Lung (tissue), 12 donors: ENCODE results near the gene DDTL. TPM values are rescaled to one million over a fixed set of nuclear protein-coding genes. Genes with fewer than 3 reads are reported as not detected.

Source experiments
- ATAC-seq: fragments of 200-7000 bp; cut with Tn5 transposase; one replicate; pipeline ENCODE4 v1.9.1; 2020; ENCODE audit warnings: moderate number of reproducible peaks; ENCODE audit not compliant: insufficient read depth, low FRiP score
- DNase-seq, 3 donors: peaks; one replicate each; pipeline ENCODE4 v3.0.0-alpha.2; 2013 to 2017
- H3K27ac ChIP-seq, 2 donors: one replicate each; pipeline ENCODE4 v1.5.1; 2013; ENCODE audit warnings: mild to moderate bottlenecking in 2 of 2, moderate library complexity in 2 of 2, control low read depth in 1 of 2, inconsistent platforms in 1 of 2, low read depth in 1 of 2, low read length in 1 of 2
- H3K27me3 ChIP-seq, 3 donors: one replicate each; pipeline ENCODE4 v1.5.1; 2013; ENCODE audit warnings: low read length in 2 of 3; ENCODE audit not compliant: control insufficient read depth in 3 of 3, insufficient read depth in 3 of 3
- H3K36me3 ChIP-seq, 4 donors: one replicate each; pipeline ENCODE4 v1.5.1; 2013; ENCODE audit warnings: low read length in 4 of 4, mild to moderate bottlenecking in 1 of 4, moderate library complexity in 1 of 4; ENCODE audit not compliant: control insufficient read depth in 4 of 4, insufficient read depth in 4 of 4
- H3K4me1 ChIP-seq, 5 donors: one replicate each; pipeline ENCODE4 v1.5.1; 2013; ENCODE audit warnings: low read length in 5 of 5, mild to moderate bottlenecking in 2 of 5, moderate library complexity in 1 of 5; ENCODE audit not compliant: control insufficient read depth in 5 of 5, insufficient read depth in 5 of 5
- H3K4me3 ChIP-seq: one replicate; pipeline ENCODE4 v1.5.1; 2013; ENCODE audit warnings: mild to moderate bottlenecking, control low read depth, moderate library complexity
- H3K9ac ChIP-seq, 2 donors: one replicate each; pipeline ENCODE4 v1.5.1; 2013; ENCODE audit warnings: low read length in 2 of 2, control low read depth in 1 of 2; ENCODE audit not compliant: insufficient read depth in 1 of 2
- H3K9me3 ChIP-seq, 4 donors: one replicate each; pipeline ENCODE4 v1.5.1; 2013; ENCODE audit warnings: low read length in 3 of 4, mild to moderate bottlenecking in 1 of 4, moderate library complexity in 1 of 4; ENCODE audit not compliant: control insufficient read depth in 4 of 4, insufficient read depth in 3 of 4
- WGBS, 2 donors: extraction: QIAGEN DNeasy Blood & Tissue Kit; methylation state at CpG; one replicate each; pipeline ENCODE4 v1.1.7; 2013; 5-methylcytosine and 5-hydroxymethylcytosine counted together
- polyA plus RNA-seq, 2 donors: library from polyadenylated mRNA; stranded (reverse); fragments of 200-250 nt; gene quantifications; one replicate each; pipeline ENCODE4 v1.2.1, GENCODE V29; 2013
- total RNA-seq, 2 donors: library from RNA; depleted of rRNA in 1 of 2; stranded (reverse); fragments of >200 nt in 1 of 2; gene quantifications; one replicate each; pipeline ENCODE4 v1.2.1, GENCODE V29; 2014 to 2021
- TF ChIP-seq, protein P1 (sequence below): IDR thresholded peaks from 2 replicates; pipeline ENCODE4 v1.5.1; 2012; ENCODE audit warnings: mild to moderate bottlenecking; ENCODE audit errors: control extremely low read depth, extremely low read depth
- donor health status: control.
- donor health status: control.
- donor health status: Bipolar disorder and iron deficiency.
- donor health status: healthy.
- donor health status: DM: yes; HTN: yes; CAD: no.

The DDTL gene
- total and polyA plus RNA-seq, 4 donors, result 0.37 to 4.4 (median 2.4) TPM

DNA sequence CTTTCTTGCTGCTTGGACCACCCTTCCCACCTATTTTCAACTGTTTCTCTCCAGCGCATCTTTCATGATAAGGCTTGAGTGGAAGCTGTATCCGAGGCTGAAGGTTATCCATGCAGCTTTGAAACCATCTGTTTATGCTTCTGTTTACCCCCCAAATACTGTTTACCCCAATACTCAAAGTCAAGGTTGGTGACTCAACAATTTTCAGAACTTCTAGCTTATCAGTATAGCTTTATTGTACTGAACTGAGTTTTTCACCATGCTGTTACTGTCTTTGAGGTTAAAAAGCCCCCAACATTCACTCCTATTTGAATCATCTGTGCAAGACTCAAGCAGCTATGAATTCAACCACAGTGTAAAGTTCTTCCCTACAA lies 43.3 kb downstream of the DDTL start:
- ATAC-seq (no peak), DNase-seq (no peak)
- peaks cover 0 to 7% (median 1%) of the 10 kb centered on the region in 5 donors for H3K4me1 ChIP-seq
- H3K9ac ChIP-seq, result no peak overlapping the region
- TF ChIP-seq, protein P1, sequence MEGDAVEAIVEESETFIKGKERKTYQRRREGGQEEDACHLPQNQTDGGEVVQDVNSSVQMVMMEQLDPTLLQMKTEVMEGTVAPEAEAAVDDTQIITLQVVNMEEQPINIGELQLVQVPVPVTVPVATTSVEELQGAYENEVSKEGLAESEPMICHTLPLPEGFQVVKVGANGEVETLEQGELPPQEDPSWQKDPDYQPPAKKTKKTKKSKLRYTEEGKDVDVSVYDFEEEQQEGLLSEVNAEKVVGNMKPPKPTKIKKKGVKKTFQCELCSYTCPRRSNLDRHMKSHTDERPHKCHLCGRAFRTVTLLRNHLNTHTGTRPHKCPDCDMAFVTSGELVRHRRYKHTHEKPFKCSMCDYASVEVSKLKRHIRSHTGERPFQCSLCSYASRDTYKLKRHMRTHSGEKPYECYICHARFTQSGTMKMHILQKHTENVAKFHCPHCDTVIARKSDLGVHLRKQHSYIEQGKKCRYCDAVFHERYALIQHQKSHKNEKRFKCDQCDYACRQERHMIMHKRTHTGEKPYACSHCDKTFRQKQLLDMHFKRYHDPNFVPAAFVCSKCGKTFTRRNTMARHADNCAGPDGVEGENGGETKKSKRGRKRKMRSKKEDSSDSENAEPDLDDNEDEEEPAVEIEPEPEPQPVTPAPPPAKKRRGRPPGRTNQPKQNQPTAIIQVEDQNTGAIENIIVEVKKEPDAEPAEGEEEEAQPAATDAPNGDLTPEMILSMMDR, result no peak
- no peak overlapping the region for H3K4me3 ChIP-seq
- no peaks in the 10 kb centered on the region for H3K9me3 ChIP-seq
- H3K36me3 ChIP-seq, result no peaks in the 10 kb centered on the region
- no peak overlapping the region for H3K27ac ChIP-seq
- WGBS, 2 donors, result 96 to 98% methylated on average over 2 of the region's 2 CpGs
- no peaks in the 10 kb centered on the region for H3K27me3 ChIP-seq

- TF ChIP-seq, protein P1, result no peak
- Histone ChIP-seq H3K27ac (peak overlapping the region in 1 of 2 donors; percentile 89), H3K9ac (peak overlapping the region; percentile 69 to 93), H3K4me1 (peaks cover 0 to 7% (median 1%) of the 10 kb centered on the region in 5 donors), H3K27me3 (no peaks in the 10 kb centered on the region), H3K4me3 (peak overlapping the region; percentile 72), H3K9me3 (no peaks in the 10 kb centered on the region), H3K36me3 (no peaks in the 10 kb centered on the region)
- peak; percentile 15 for ATAC-seq
- WGBS, 2 donors, result 0 to 1% methylated on average over 10 of the region's 10 CpGs
- peak; percentile 33 to 54 (median 34) for DNase-seq
These were observed 45.0 kb downstream of the DDTL start for GRCh38 chr22:24011735-24012068.

GRCh38 chr22:24016156-24016555 lies 49.5 kb downstream of the DDTL start:
- 97% methylated on average over 1 of the region's 1 CpG for WGBS, 2 donors

GRCh38 chr22:24021304-24021703 lies 54.6 kb downstream of the DDTL start:
- H3K9me3 ChIP-seq, result peaks cover 0 to 8% (median 0%) of the 10 kb centered on the region in 4 donors
- no peaks in the 10 kb centered on the region for H3K27me3 ChIP-seq
- no peaks in the 10 kb centered on the region for H3K4me1 ChIP-seq
- no peak overlapping the region for H3K9ac ChIP-seq
- TF ChIP-seq, protein P1, result no peak
- ATAC-seq, result no peak
- WGBS, 2 donors, result 97 to 100% methylated on average over 3 of the region's 3 CpGs
- DNase-seq, result no peak
- H3K27ac ChIP-seq, result no peak overlapping the region
- H3K4me3 ChIP-seq, result no peak overlapping the region
- peaks cover 0 to 6% (median 3%) of the 10 kb centered on the region in 4 donors for H3K36me3 ChIP-seq

More at GRCh38 chr22:24016156-24016555, 49.5 kb downstream of the DDTL start:
- ATAC-seq, result no peak
- Histone ChIP-seq H3K9me3 (no peaks in the 10 kb centered on the region), H3K27ac (no peak overlapping the region), H3K27me3 (no peaks in the 10 kb centered on the region), H3K4me1 (peaks cover 0 to 7% (median 1%) of the 10 kb centered on the region in 5 donors), H3K9ac (no peak overlapping the region), H3K4me3 (no peak overlapping the region), H3K36me3 (peaks cover 0 to 4% (median 2%) of the 10 kb centered on the region in 4 donors)
- no peak for DNase-seq
- TF ChIP-seq, protein P1, result no peak
